Ovary (tissue), 3 donors: ENCODE results near the gene RYR3.

ENCODE experiments used
- CTCF ChIP-seq, 3 donors: fragments of 450-650 bp in 2 of 3; fragments of 200-600 bp in 1 of 3; IDR thresholded peaks; one replicate each; pipeline versions ENCODE4 v1.5.1 to v1.8.0; 2016 to 2022; ENCODE audit warnings: antibody characterized with exemption in 3 of 3, mild to moderate bottlenecking in 1 of 3
- POLR2A ChIP-seq: fragments of 450-650 bp; IDR thresholded peaks from one replicate; pipeline ENCODE4 v1.6.1; 2017; ENCODE audit warnings: antibody characterized with exemption, mild to moderate bottlenecking, moderate library complexity
- donor health status: DM: no; HTN: no; CAD: no.

- TF ChIP-seq CTCF (IDR thresholded peaks at IDR 0.05) (no peak), POLR2A (no peak)
These were observed 5.8 kb upstream of the RYR3 start for GRCh38 chr15:33304924-33305323.
